Skin of body (tissue), 2 donors: ENCODE measurements around the gene BRSK1. TPM values are rescaled to one million over a fixed set of nuclear protein-coding genes. Genes with fewer than 3 reads are reported as not detected.
"Not testable (repeated sequence)": the region's sequence is repeated elsewhere in the genome, so short reads cannot be mapped to it uniquely, and the experiment has no call there.

Experiments
- DNase-seq: peaks from one replicate; lab custom pipeline; 2025; lab: John Stamatoyannopoulos, UW
- total RNA-seq: library from RNA; depleted of rRNA; stranded (reverse); fragments of >200 nt; gene quantifications from one replicate; pipeline ENCODE4 v1.2.3, GENCODE V29; 2014

BRSK1 gene
- total RNA-seq, 1 donor from 2014 or later = 3.6 TPM

- not testable (repeated sequence) for DNase-seq
Observed at GRCh38 chr19:55328774-55329318, 45.0 kb downstream of the BRSK1 start.

- not testable (repeated sequence) for DNase-seq
Observed at GRCh38 chr19:55329791-55330190, 46.0 kb downstream of the BRSK1 start.

GRCh38 chr19:55333870-55334269 lies 50.1 kb downstream of the BRSK1 start:
- DNase-seq = no peak

- DNase-seq = no peak
Observed at GRCh38 chr19:55336101-55336500, 52.3 kb downstream of the BRSK1 start.

- DNase-seq = peak; percentile 100
Observed at GRCh38 chr19:55339105-55339888, 55.5 kb downstream of the BRSK1 start, which contains the start of gene KMT5C. Gene KMT5C (plus strand): TSS chr19:55339876. CDS start chr19:55341937, 2,061 bp downstream.

GRCh38 chr19:55339889-55340783 lies 56.3 kb downstream of the BRSK1 start:
- DNase-seq = no peak

- no peak for DNase-seq
Observed at GRCh38 chr19:55340784-55341147, 57.0 kb downstream of the BRSK1 start.

GRCh38 chr19:55341171-55341588 lies 57.4 kb downstream of the BRSK1 start:
- DNase-seq = peak; percentile 26

- DNase-seq = no peak
Observed at GRCh38 chr19:55341595-55342531, 58.1 kb downstream of the BRSK1 start.

- DNase-seq = no peak
Observed at GRCh38 chr19:55344444-55344843, 60.6 kb downstream of the BRSK1 start.

GRCh38 chr19:55345101-55345817 lies 61.5 kb downstream of the BRSK1 start:
- no peak for DNase-seq

- DNase-seq = no peak
Observed at GRCh38 chr19:55345818-55346724, 62.3 kb downstream of the BRSK1 start.

GRCh38 chr19:55346725-55347441 lies 63.1 kb downstream of the BRSK1 start:
- DNase-seq = no peak

- DNase-seq = no peak
Observed at GRCh38 chr19:55347442-55348009, 63.7 kb downstream of the BRSK1 start.

GRCh38 chr19:55348317-55349034 lies 64.7 kb downstream of the BRSK1 start:
- no peak for DNase-seq

GRCh38 chr19:55350620-55351315 lies 67.0 kb downstream of the BRSK1 start:
- DNase-seq = no peak

- DNase-seq = no peak
Observed at GRCh38 chr19:55352040-55352439, 68.2 kb downstream of the BRSK1 start.
